Middle frontal gyrus (tissue), 1 donor: ENCODE measurements around the gene ZNF784.

Experiments
- DNase-seq: peaks from one replicate; pipeline ENCODE4 v3.0.0-alpha.2; 2015; ENCODE audit warnings: low spot score; ENCODE audit errors: extremely low spot score

Gene ZNF784

GRCh38 chr19:55620410-55621204, 3.8 kb downstream of the ZNF784 start:
- DNase-seq = no peak

GRCh38 chr19:55619286-55619685, 5.1 kb downstream of the ZNF784 start:
- no peak for DNase-seq

- DNase-seq = no peak
Observed at GRCh38 chr19:55618426-55618825, 5.9 kb downstream of the ZNF784 start.

- DNase-seq = no peak
Observed at GRCh38 chr19:55617426-55617825, 6.9 kb downstream of the ZNF784 start.

GRCh38 chr19:55616395-55616875, 7.9 kb downstream of the ZNF784 start:
- DNase-seq = no peak

GRCh38 chr19:55615543-55616394, 8.6 kb downstream of the ZNF784 start:
- DNase-seq = no peak

GRCh38 chr19:55614711-55615542, 9.4 kb downstream of the ZNF784 start:
- DNase-seq = no peak

- no peak for DNase-seq
Observed at GRCh38 chr19:55613930-55614710, 10.2 kb downstream of the ZNF784 start.

GRCh38 chr19:55613396-55613795, 11.0 kb downstream of the ZNF784 start:
- no peak for DNase-seq

- no peak for DNase-seq
Observed at GRCh38 chr19:55611983-55612645, 12.3 kb downstream of the ZNF784 start.

GRCh38 chr19:55611300-55611982, 12.9 kb downstream of the ZNF784 start:
- DNase-seq = no peak

- DNase-seq = no peak
Observed at GRCh38 chr19:55609326-55609725, 15.0 kb downstream of the ZNF784 start.

- DNase-seq = no peak
Observed at GRCh38 chr19:55606817-55607216, 17.5 kb downstream of the ZNF784 start.

- DNase-seq = no peak
Observed at GRCh38 chr19:55606471-55606787, 17.9 kb downstream of the ZNF784 start.

- DNase-seq = no peak
Observed at GRCh38 chr19:55605637-55606470, 18.5 kb downstream of the ZNF784 start, which contains the start of gene ZNF865. TSS of gene ZNF865 (plus strand) at chr19:55605647. CDS start at chr19:55613619, 7,972 bp downstream.

- DNase-seq = peak; percentile 91
Observed at GRCh38 chr19:55605207-55605636, 19.1 kb downstream of the ZNF784 start.

- no peak for DNase-seq
Observed at GRCh38 chr19:55603581-55604292, 20.6 kb downstream of the ZNF784 start.

GRCh38 chr19:55603115-55603514, 21.3 kb downstream of the ZNF784 start:
- DNase-seq = no peak
